ENCODE data around the gene FMN2. TPM values are rescaled to one million over a fixed set of nuclear protein-coding genes. Genes with fewer than 3 reads are reported as not detected.

FMN2 gene
- total RNA-seq, 1 donor from 2014 or later, result 4.3 TPM

DNA sequence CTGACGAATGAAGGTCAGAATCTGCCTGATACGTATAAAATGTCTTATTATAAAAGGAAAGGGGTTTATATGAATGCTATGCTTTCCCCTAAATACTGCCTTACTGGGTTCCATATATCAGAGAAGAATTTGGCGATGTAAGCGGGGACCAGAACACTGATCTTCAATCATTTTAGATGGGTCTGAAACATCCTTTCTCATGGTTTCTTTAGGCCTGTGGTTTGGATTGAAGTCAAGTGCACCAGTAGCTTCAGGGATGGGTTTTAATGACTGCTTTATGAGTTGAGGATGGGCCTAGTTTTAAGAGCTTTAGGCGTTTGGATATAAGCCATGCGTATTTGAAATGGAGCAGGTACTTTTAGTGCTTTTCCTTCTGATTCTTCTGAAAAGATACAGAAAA is 6.9 kb downstream of the FMN2 start:
- H3K27ac Mint-ChIP-seq, result no peak overlapping the region
- H3K27me3 Mint-ChIP-seq, result peaks cover 56% of the 10 kb centered on the region
- H3K9me3 Mint-ChIP-seq, result no peaks in the 10 kb centered on the region
- TF ChIP-seq, protein P1, sequence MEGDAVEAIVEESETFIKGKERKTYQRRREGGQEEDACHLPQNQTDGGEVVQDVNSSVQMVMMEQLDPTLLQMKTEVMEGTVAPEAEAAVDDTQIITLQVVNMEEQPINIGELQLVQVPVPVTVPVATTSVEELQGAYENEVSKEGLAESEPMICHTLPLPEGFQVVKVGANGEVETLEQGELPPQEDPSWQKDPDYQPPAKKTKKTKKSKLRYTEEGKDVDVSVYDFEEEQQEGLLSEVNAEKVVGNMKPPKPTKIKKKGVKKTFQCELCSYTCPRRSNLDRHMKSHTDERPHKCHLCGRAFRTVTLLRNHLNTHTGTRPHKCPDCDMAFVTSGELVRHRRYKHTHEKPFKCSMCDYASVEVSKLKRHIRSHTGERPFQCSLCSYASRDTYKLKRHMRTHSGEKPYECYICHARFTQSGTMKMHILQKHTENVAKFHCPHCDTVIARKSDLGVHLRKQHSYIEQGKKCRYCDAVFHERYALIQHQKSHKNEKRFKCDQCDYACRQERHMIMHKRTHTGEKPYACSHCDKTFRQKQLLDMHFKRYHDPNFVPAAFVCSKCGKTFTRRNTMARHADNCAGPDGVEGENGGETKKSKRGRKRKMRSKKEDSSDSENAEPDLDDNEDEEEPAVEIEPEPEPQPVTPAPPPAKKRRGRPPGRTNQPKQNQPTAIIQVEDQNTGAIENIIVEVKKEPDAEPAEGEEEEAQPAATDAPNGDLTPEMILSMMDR (conservative IDR thresholded peaks at IDR 0.05), result no peak
- no peak overlapping the region for H3K4me3 Mint-ChIP-seq
- no peak for DNase-seq (ENCODE audit: extremely low spot score, unreplicated experiment)
- peaks cover 3% of the 10 kb centered on the region for H3K36me3 Mint-ChIP-seq
- H3K4me1 Mint-ChIP-seq (ENCODE audit: unreplicated experiment), result no peaks in the 10 kb centered on the region

DNA sequence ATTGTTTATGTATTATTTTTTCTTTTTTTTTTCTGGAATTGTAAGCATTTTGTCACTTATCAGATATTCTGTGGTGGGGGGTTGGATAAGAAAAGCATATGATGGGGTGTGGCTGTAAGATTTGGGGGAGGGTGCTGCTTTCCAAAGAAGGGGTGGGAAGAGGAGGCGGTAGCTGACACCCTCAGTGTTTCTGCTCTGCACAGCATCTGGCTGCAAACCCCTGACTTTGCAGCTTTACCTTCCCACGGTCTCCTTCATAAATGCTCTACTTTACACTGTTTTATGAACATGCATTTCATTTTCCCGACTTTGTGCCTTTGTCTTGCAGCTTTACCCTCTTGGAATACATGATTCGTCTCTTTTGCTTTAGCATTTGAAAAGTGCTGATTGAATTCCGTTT is 7.6 kb downstream of the FMN2 start:
- H3K4me1 Mint-ChIP-seq (ENCODE audit: unreplicated experiment), result no peaks in the 10 kb centered on the region
- DNase-seq (ENCODE audit: extremely low spot score, unreplicated experiment), result no peak
- TF ChIP-seq, protein P1 (conservative IDR thresholded peaks at IDR 0.05), result no peak
- H3K27me3 Mint-ChIP-seq, result peaks cover 48% of the 10 kb centered on the region
- H3K27ac Mint-ChIP-seq, result no peak overlapping the region
- peaks cover 3% of the 10 kb centered on the region for H3K36me3 Mint-ChIP-seq
- no peak overlapping the region for H3K4me3 Mint-ChIP-seq
- no peaks in the 10 kb centered on the region for H3K9me3 Mint-ChIP-seq

DNA sequence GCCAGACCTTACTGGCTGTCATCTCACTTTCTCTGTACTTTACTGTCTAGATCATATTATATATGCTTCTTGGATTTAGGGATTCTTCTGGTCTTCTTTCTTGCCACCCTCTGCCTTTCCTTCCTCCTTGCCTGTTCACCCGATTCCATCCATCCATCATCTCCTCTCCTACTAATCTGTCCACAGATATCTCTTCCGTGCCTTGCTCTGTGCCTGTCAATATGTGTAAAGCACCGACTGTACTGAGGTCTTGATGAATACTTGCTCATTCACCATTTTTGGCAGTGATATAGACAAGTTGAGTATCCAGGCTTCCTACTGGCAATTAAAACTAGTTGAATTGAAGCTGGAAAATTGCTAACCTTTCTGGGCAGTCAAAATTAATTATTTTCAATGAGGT is 8.1 kb downstream of the FMN2 start:
- no peaks in the 10 kb centered on the region for H3K4me1 Mint-ChIP-seq (ENCODE audit: unreplicated experiment)
- TF ChIP-seq, protein P1 (conservative IDR thresholded peaks at IDR 0.05), result no peak
- no peak overlapping the region for H3K27ac Mint-ChIP-seq
- H3K4me3 Mint-ChIP-seq, result no peak overlapping the region
- no peak for DNase-seq (ENCODE audit: extremely low spot score, unreplicated experiment)
- H3K27me3 Mint-ChIP-seq, result peaks cover 46% of the 10 kb centered on the region
- no peaks in the 10 kb centered on the region for H3K9me3 Mint-ChIP-seq
- H3K36me3 Mint-ChIP-seq, result peaks cover 3% of the 10 kb centered on the region

DNA sequence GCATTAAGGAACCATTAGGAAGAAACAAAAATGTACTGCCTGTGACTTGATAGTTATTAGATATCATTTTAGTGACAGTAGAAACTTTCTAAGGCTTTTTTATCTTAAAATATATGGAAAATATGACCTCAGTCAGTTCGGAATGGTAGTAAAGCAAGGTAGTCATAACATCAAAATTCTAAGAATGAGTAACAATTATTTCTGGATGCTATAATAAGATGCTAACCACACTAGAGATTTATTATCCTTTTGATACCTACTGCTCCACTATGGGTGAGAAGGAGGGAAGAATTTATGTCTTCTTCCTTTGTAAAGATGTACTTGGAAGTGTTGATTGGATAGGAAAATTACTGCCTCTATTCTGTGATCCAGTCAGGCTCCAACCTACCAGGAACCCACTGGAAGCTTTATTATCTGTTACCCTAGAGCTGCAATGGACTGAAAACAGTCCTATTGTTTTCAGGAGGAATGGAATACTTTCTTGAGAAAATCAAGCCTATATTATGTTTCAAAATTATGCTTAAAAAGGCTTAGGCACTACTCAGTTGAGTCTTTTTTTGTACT is 8.8 kb downstream of the FMN2 start:
- Mint-ChIP-seq H3K27me3 (peaks cover 40% of the 10 kb centered on the region), H3K4me1 (ENCODE audit: unreplicated experiment) (no peaks in the 10 kb centered on the region), H3K36me3 (peaks cover under 1% of the 10 kb centered on the region), H3K4me3 (no peak overlapping the region), H3K27ac (no peak overlapping the region), H3K9me3 (no peaks in the 10 kb centered on the region)
- TF ChIP-seq, protein P1 (conservative IDR thresholded peaks at IDR 0.05), result no peak
- DNase-seq (ENCODE audit: extremely low spot score, unreplicated experiment), result no peak

DNA sequence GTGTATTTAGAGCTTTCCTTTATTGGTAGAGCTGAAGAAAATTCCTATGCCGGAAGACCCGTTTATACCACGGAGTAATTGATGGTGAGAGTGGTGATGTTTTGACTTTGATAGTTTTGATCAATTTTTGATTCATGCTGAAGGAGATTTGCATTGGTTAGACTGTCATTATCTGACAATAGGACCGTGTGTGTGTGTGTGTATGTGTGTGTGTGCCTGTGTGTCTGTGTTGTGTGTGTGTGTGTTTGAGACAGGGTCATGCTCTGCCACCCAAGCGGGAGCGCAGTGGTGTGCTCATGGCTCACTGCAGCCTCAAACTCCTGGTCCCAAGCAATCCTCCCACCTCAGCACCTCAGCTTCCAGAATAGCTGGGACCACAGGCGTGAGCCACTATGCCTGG is 9.6 kb downstream of the FMN2 start:
- TF ChIP-seq, protein P1 (conservative IDR thresholded peaks at IDR 0.05), result no peak
- Mint-ChIP-seq H3K27me3 (peaks cover 32% of the 10 kb centered on the region), H3K27ac (no peak overlapping the region), H3K9me3 (no peaks in the 10 kb centered on the region), H3K4me3 (no peak overlapping the region), H3K36me3 (no peaks in the 10 kb centered on the region), H3K4me1 (ENCODE audit: unreplicated experiment) (no peaks in the 10 kb centered on the region)
- DNase-seq (ENCODE audit: extremely low spot score, unreplicated experiment), result no peak

DNA sequence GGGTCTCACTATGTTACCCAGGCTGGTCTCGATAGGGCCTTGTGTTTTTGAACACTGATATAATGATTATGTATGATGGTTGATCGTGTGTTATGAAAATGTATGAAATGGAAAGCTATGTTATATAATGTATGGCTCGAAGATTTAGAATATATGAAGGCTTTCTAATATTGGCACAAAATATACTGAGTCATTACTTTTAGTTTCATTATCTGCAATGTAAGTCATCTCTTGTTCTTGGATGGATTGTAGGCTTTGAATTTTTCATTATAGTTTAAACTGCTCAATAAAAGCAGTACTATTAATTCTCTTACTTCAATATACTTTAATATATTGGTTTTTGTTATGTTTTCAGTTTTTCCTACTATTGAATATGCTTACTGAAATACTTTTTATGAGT is 10.1 kb downstream of the FMN2 start:
- DNase-seq (ENCODE audit: extremely low spot score, unreplicated experiment), result no peak
- Mint-ChIP-seq H3K9me3 (no peaks in the 10 kb centered on the region), H3K36me3 (no peaks in the 10 kb centered on the region), H3K4me1 (ENCODE audit: unreplicated experiment) (no peaks in the 10 kb centered on the region), H3K4me3 (no peak overlapping the region), H3K27me3 (peaks cover 28% of the 10 kb centered on the region), H3K27ac (no peak overlapping the region)
- TF ChIP-seq, protein P1 (conservative IDR thresholded peaks at IDR 0.05), result no peak

Measured in type B pancreatic cell (in vitro differentiated cells).